ENCODE measurements around the gene SH3RF1. TPM values are rescaled to one million over a fixed set of nuclear protein-coding genes. Genes with fewer than 3 reads are reported as not detected.

The SH3RF1 gene
- total and polyA plus RNA-seq, 2 experiments from 2014 or later: 7.8 to 12.4 TPM

DNA sequence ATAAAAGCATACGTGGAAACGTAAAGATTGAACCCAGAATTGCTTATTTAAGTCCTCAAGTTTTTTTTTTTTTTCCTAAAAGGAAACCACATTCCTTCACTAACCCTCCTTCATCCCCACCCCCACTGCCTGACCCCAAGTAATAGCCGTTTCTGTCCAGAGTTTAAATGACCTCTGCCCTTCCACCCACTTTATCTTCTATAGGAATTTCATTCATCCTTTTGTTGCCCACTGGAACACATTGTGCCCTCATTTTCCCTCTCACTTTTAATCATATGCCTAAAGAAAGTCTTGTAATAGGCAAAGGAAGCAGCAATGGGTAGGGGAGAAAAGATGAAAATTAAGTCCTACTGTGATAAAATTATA lies 62.7 kb downstream of the SH3RF1 start:
- Histone ChIP-seq H3K4me2 (0 out of 2 replicates have a peak overlapping the region, but pooled peaks have one; percentile 35), H3K36me3 (ENCODE audit: insufficient read depth) (no peaks in the 10 kb centered on the region), H2AFZ (no peak overlapping the region), H3K4me3 (no peak overlapping the region), H3F3A (replicated peaks; ENCODE audit: low read depth) (no peaks in the 10 kb centered on the region), H3K27ac (ENCODE audit: low read depth) (no peak overlapping the region), H4K20me1 (replicated peaks; ENCODE audit: insufficient read depth) (no peaks in the 10 kb centered on the region), H3K9me2 (ENCODE audit: insufficient read depth) (no peaks in the 10 kb centered on the region), H3K27me3 (ENCODE audit: insufficient read depth) (no peaks in the 10 kb centered on the region), H3K79me2 (replicated peaks; ENCODE audit: insufficient read depth) (peaks cover 53% of the 10 kb centered on the region), H3K4me1 (ENCODE audit: insufficient read depth) (peaks cover 20% of the 10 kb centered on the region)
- H3K4me3 Mint-ChIP-seq: no peak overlapping the region
- no peaks in the 10 kb centered on the region for H3K27me3 Mint-ChIP-seq (ENCODE audit: insufficient read depth, low read depth, poor library complexity)
- ATAC-seq: peak; percentile 41; the same call in 2 of the 3 replicates
- DNase-seq (ENCODE audit: low spot score): peak; percentile 40
- peaks cover 4% of the 10 kb centered on the region; the same call in 2 of the 3 replicates for H3K36me3 Mint-ChIP-seq (ENCODE audit: low read depth)
- peaks cover 21% of the 10 kb centered on the region for H3K4me1 Mint-ChIP-seq
- TF ChIP-seq, protein P1, sequence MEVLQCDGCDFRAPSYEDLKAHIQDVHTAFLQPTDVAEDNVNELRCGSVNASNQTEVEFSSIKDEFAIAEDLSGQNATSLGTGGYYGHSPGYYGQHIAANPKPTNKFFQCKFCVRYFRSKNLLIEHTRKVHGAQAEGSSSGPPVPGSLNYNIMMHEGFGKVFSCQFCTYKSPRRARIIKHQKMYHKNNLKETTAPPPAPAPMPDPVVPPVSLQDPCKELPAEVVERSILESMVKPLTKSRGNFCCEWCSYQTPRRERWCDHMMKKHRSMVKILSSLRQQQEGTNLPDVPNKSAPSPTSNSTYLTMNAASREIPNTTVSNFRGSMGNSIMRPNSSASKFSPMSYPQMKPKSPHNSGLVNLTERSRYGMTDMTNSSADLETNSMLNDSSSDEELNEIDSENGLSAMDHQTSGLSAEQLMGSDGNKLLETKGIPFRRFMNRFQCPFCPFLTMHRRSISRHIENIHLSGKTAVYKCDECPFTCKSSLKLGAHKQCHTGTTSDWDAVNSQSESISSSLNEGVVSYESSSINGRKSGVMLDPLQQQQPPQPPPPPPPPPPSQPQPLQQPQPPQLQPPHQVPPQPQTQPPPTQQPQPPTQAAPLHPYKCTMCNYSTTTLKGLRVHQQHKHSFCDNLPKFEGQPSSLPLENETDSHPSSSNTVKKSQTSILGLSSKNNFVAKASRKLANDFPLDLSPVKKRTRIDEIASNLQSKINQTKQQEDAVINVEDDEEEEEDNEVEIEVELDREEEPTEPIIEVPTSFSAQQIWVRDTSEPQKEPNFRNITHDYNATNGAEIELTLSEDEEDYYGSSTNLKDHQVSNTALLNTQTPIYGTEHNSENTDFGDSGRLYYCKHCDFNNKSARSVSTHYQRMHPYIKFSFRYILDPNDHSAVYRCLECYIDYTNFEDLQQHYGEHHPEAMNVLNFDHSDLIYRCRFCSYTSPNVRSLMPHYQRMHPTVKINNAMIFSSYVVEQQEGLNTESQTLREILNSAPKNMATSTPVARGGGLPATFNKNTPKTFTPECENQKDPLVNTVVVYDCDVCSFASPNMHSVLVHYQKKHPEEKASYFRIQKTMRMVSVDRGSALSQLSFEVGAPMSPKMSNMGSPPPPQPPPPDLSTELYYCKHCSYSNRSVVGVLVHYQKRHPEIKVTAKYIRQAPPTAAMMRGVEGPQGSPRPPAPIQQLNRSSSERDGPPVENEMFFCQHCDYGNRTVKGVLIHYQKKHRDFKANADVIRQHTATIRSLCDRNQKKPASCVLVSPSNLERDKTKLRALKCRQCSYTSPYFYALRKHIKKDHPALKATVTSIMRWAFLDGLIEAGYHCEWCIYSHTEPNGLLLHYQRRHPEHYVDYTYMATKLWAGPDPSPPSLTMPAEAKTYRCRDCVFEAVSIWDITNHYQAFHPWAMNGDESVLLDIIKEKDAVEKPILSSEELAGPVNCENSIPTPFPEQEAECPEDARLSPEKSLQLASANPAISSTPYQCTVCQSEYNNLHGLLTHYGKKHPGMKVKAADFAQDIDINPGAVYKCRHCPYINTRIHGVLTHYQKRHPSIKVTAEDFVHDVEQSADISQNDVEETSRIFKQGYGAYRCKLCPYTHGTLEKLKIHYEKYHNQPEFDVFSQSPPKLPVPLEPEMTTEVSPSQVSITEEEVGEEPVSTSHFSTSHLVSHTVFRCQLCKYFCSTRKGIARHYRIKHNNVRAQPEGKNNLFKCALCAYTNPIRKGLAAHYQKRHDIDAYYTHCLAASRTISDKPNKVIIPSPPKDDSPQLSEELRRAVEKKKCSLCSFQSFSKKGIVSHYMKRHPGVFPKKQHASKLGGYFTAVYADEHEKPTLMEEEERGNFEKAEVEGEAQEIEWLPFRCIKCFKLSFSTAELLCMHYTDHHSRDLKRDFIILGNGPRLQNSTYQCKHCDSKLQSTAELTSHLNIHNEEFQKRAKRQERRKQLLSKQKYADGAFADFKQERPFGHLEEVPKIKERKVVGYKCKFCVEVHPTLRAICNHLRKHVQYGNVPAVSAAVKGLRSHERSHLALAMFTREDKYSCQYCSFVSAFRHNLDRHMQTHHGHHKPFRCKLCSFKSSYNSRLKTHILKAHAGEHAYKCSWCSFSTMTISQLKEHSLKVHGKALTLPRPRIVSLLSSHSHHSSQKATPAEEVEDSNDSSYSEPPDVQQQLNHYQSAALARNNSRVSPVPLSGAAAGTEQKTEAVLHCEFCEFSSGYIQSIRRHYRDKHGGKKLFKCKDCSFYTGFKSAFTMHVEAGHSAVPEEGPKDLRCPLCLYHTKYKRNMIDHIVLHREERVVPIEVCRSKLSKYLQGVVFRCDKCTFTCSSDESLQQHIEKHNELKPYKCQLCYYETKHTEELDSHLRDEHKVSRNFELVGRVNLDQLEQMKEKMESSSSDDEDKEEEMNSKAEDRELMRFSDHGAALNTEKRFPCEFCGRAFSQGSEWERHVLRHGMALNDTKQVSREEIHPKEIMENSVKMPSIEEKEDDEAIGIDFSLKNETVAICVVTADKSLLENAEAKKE (CRISPR knock-in tag; IDR thresholded peaks at IDR 0.05): no peak
- TF ChIP-seq ZNF331 (CRISPR knock-in tag; IDR thresholded peaks at IDR 0.05; ENCODE audit: low read depth) (no peak), ZNF114 (CRISPR knock-in tag; IDR thresholded peaks at IDR 0.05) (no peak), ETS1 (IDR thresholded peaks at IDR 0.05) (no peak), EZH2 (IDR thresholded peaks at IDR 0.05; ENCODE audit: low read depth, unreplicated experiment) (no peak), EZH2phosphoT487 (IDR thresholded peaks at IDR 0.05; ENCODE audit: unreplicated experiment) (no peak), STAT1 (IDR thresholded peaks at IDR 0.05; ENCODE audit: unreplicated experiment) (no peak), CREB1 (CRISPR knock-in tag; IDR thresholded peaks at IDR 0.05; ENCODE audit: low read depth) (no peak), NANOG (IDR thresholded peaks at IDR 0.05; ENCODE audit: borderline replicate concordance) (no peak), POLR2AphosphoS5 (IDR thresholded peaks at IDR 0.05; ENCODE audit: low read depth) (no peak), JUNB (IDR thresholded peaks at IDR 0.05; ENCODE audit: unreplicated experiment) (no peak), CTCF (conservative IDR thresholded peaks at IDR 0.05; ENCODE audit: low read depth in 2 of 2) (no peak)
- TF ChIP-seq, protein P2, sequence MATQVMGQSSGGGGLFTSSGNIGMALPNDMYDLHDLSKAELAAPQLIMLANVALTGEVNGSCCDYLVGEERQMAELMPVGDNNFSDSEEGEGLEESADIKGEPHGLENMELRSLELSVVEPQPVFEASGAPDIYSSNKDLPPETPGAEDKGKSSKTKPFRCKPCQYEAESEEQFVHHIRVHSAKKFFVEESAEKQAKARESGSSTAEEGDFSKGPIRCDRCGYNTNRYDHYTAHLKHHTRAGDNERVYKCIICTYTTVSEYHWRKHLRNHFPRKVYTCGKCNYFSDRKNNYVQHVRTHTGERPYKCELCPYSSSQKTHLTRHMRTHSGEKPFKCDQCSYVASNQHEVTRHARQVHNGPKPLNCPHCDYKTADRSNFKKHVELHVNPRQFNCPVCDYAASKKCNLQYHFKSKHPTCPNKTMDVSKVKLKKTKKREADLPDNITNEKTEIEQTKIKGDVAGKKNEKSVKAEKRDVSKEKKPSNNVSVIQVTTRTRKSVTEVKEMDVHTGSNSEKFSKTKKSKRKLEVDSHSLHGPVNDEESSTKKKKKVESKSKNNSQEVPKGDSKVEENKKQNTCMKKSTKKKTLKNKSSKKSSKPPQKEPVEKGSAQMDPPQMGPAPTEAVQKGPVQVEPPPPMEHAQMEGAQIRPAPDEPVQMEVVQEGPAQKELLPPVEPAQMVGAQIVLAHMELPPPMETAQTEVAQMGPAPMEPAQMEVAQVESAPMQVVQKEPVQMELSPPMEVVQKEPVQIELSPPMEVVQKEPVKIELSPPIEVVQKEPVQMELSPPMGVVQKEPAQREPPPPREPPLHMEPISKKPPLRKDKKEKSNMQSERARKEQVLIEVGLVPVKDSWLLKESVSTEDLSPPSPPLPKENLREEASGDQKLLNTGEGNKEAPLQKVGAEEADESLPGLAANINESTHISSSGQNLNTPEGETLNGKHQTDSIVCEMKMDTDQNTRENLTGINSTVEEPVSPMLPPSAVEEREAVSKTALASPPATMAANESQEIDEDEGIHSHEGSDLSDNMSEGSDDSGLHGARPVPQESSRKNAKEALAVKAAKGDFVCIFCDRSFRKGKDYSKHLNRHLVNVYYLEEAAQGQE (IDR thresholded peaks at IDR 0.05; ENCODE audit: unreplicated experiment): no peak
- H3K9me3 Mint-ChIP-seq: no peaks in the 10 kb centered on the region
- H3K27ac Mint-ChIP-seq: no peak overlapping the region

All from GM23338 (cell line).